Caco-2 (cell line): ENCODE measurements around the gene YDJC. TPM values are rescaled to one million over a fixed set of nuclear protein-coding genes. Genes with fewer than 3 reads are reported as not detected.

ENCODE experiments used
- BruUV-seq: library from RNA; stranded (reverse); fragments of 400-500 nt; replicated peaks from 2 replicates; lab custom pipeline; 2021; lab: Mats Ljungman, UMichigan
- CTCF ChIA-PET: fragments of 300-600 bp; sonication (Branson Sonifier 250); formaldehyde crosslinking; loops from one replicate; lab custom pipeline; 2022; ENCODE audit warnings: antibody characterized with exemption; lab: Charles Lee
- POLR2A ChIA-PET: fragments of 300-600 bp; sonication (Branson Sonifier 250); formaldehyde crosslinking; loops from one replicate; lab custom pipeline; 2022; ENCODE audit warnings: antibody characterized with exemption; lab: Charles Lee
- DNase-seq, 2 experiments: peaks; one replicate each; pipeline versions ENCODE4 v3.0.0 to v3.0.0-alpha.2; 2020 to 2022
- H3K27me3 ChIP-seq: replicated peaks from 2 replicates; pipeline ENCODE4 v1.6.0; 2011; ENCODE audit warnings: low read length; ENCODE audit not compliant: control insufficient read depth, insufficient read depth
- H3K36me3 ChIP-seq: 2 replicates; pipeline ENCODE4 v1.5.1; 2011; ENCODE audit warnings: low read length; ENCODE audit not compliant: control insufficient read depth, insufficient read depth
- H3K4me1 ChIP-seq: fragments of 250-450 bp; sonication (Bioruptor Pico); 2 replicates; pipeline ENCODE4 v1.5.1; 2020; ENCODE audit warnings: mild to moderate bottlenecking
- H3K4me3 ChIP-seq: 2 replicates; pipeline ENCODE4 v1.5.1; 2011; ENCODE audit warnings: low read depth, mild to moderate bottlenecking, control low read depth, low read length
- H3K9me3 ChIP-seq: fragments of 250-450 bp; sonication (Bioruptor Pico); 2 replicates; pipeline ENCODE4 v1.5.1; 2020; ENCODE audit warnings: mild to moderate bottlenecking, moderate library complexity
- H3K27ac Mint-ChIP-seq: one replicate; pipeline ENCODE4 v1.8.0; 2022; ENCODE audit warnings: mixed read lengths; ENCODE audit not compliant: unreplicated experiment
- H3K27me3 Mint-ChIP-seq: one replicate; pipeline ENCODE4 v1.8.0; 2022; ENCODE audit warnings: mixed read lengths; ENCODE audit not compliant: insufficient read depth, unreplicated experiment
- H3K36me3 Mint-ChIP-seq: one replicate; pipeline ENCODE4 v1.8.0; 2022; ENCODE audit warnings: mild to moderate bottlenecking, mixed read lengths; ENCODE audit not compliant: insufficient read depth, unreplicated experiment
- H3K4me1 Mint-ChIP-seq: one replicate; pipeline ENCODE4 v1.8.0; 2022; ENCODE audit warnings: low read depth, mixed read lengths; ENCODE audit not compliant: unreplicated experiment
- H3K4me3 Mint-ChIP-seq: one replicate; pipeline ENCODE4 v1.8.0; 2022; ENCODE audit warnings: mild to moderate bottlenecking, moderate library complexity, mixed read lengths; ENCODE audit not compliant: unreplicated experiment
- H3K9me3 Mint-ChIP-seq: one replicate; pipeline ENCODE4 v1.8.0; 2022; ENCODE audit warnings: mixed read lengths; ENCODE audit not compliant: unreplicated experiment
- CTCF ChIP-seq, 2 experiments: fragments of 200-600 bp in 1 of 2; IDR thresholded peaks; 1 replicate in 1 of 2; 2 replicates in 1 of 2; pipeline versions ENCODE4 v1.5.1 to v1.8.0; 2011 to 2022; ENCODE audit warnings: antibody characterized with exemption in 1 of 2, control low read depth in 1 of 2, inconsistent platforms in 1 of 2, low read depth in 1 of 2, low read length in 1 of 2, mild to moderate bottlenecking in 1 of 2, moderate library complexity in 1 of 2; ENCODE audit not compliant: insufficient read depth in 1 of 2, severe bottlenecking in 1 of 2, unreplicated experiment in 1 of 2
- intact Hi-C: fragments of 100-400 bp; cut with micrococcal nuclease; formaldehyde crosslinking; loops from one replicate; pipeline ENCODE4 v1.10.0; 2022; ENCODE audit not compliant: unreplicated experiment
- total RNA-seq: library from RNA; stranded (reverse); gene quantifications from 2 replicates; pipeline ENCODE4 v1.2.3, GENCODE V29; 2022

Gene YDJC
- total RNA-seq, 1 experiment from 2014 or later: 60.0 TPM

DNA sequence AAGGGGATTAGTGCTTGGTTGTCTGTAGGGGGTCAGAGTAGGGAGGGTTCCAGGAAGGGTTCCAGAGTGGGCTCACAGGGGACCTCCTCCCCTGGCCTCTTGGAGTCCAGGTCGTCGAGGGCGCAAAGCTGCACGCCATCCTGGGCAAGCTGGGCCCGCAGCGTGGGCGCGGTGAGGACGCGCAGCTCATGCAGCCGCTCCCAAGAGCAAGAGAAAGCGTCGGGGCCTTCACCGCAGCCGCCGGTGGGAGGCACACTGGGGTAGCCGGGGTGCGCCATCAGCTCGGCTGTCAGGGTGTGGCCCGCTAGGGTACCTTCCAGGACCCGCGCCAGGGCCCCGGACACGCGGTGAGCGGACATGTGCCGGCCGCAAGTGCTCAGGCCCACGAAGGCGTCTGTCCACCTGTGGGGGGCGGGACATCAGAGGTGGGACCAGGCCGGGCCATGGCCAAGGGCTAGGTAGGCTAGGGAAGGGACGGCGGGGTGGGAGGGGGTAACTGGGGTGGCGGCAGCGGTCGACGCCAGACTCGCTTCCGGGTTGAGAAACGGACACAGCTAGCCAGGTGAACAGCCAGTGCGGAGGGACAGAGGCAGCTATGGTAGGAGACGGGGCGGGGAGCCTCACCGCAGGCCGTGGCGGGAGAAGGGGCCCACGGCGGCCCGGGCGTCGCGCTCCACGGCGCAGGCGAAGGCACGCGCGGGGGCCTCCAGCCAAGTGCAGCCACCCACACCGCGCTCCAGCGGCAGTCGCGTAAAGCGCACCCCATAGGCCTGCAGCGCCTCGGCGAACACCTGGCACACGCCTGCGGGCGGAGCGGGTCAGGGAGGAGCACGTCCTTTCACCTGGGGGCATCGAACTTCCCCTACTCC lies 1.2 kb downstream of the YDJC start:
- Mint-ChIP-seq H3K27ac (peak overlapping the region; percentile 84), H3K36me3 (peaks cover 59% of the 10 kb centered on the region)
- CTCF ChIA-PET: interaction anchor here (0.6 to 6.9 kb wide), 11 partner anchors 9 to 56 kb away, joined by 3 to 179 read pairs (median 5); partner anchors contain the start of gene SDF2L1

DNA sequence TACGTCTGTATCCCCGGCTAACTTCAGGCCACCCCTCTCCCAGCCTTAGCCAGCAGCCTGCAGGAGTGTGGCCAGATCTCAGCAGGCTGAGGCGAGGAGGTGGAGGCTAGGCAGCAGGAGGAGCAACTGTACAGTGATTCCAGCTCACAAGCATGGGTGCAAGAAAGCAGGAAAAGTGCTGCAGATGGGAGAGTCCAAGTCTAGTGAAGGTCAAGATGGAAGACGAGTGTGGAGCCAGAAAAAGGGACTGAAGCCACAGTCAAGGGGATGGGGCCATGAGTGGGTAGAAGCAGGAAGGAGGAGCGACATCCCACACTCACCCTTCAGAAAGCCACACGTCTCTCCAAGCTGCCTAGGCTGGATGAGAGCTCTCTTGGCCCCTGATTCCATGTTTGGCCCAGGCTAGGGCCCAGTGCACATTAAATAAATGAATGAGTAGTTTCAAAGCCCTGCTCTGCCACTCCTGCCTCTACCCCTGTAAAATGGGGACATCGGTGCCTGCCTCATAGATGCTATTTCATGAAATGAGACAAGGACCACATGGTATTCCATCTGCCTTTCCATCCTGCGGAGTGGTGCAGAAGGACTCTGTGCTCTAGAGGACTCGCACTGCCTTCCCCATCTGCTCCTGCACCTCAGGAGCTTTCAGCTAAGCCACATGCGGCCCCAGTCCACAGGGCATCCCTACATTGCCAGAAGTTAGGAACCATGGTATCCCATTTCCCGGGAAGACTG lies 2.9 kb downstream of the YDJC start:
- H3K27me3 ChIP-seq: no peaks in the 10 kb centered on the region
- Mint-ChIP-seq H3K9me3 (no peaks in the 10 kb centered on the region), H3K27me3 (no peaks in the 10 kb centered on the region), H3K4me1 (peaks cover 9% of the 10 kb centered on the region), H3K27ac (no peak overlapping the region), H3K36me3 (peaks cover 77% of the 10 kb centered on the region), H3K4me3 (peak overlapping the region; percentile 79)
- H3K4me3 ChIP-seq: no peak overlapping the region
- H3K4me1 ChIP-seq: peaks cover 5% of the 10 kb centered on the region; the same call in 1 of the 2 replicates
- peaks cover 4% of the 10 kb centered on the region; the same call in 1 of the 2 replicates for H3K36me3 ChIP-seq
- DNase-seq: no peak
- no peak for TF ChIP-seq CTCF (IDR thresholded peaks at IDR 0.05; ENCODE audit: insufficient read depth in 1 of 2, low read depth in 1 of 2, low read length in 1 of 2, severe bottlenecking in 1 of 2, unreplicated experiment in 1 of 2)
- H3K9me3 ChIP-seq: no peaks in the 10 kb centered on the region
- ChIA-PET CTCF (interaction anchor here (0.8 to 6.9 kb wide), 4 partner anchors 15 to 33 kb away, joined by 3 to 179 read pairs (median 20); partner anchors contain the start of gene SDF2L1), POLR2A (interaction anchor here (4.4 kb wide), 1 partner anchor 15 kb away, joined by 81 read pairs; the partner anchor contains the start of gene SDF2L1)
- intact Hi-C loops: no loop called here
- BruUV-seq: no TSS peak

More for the DNA sequence above, 1.2 kb downstream of the YDJC start:
- no peaks in the 10 kb centered on the region for H3K9me3 Mint-ChIP-seq
- no TSS peak for BruUV-seq
- no peaks in the 10 kb centered on the region for H3K27me3 Mint-ChIP-seq
- no peaks in the 10 kb centered on the region for H3K4me1 Mint-ChIP-seq
- Histone ChIP-seq H3K4me3 (peak overlapping the region; percentile 67), H3K36me3 (peaks cover 4% of the 10 kb centered on the region; the same call in 1 of the 2 replicates), H3K4me1 (peaks cover 5% of the 10 kb centered on the region; the same call in 1 of the 2 replicates), H3K9me3 (no peaks in the 10 kb centered on the region), H3K27me3 (no peaks in the 10 kb centered on the region)
- POLR2A ChIA-PET: interaction anchor here (0.6 to 4.4 kb wide), 10 partner anchors 10 to 56 kb away, joined by 3 to 81 read pairs (median 4); partner anchors contain the start of genes PPIL2 and SDF2L1
- DNase-seq: peak in 1 of 2 experiments; percentile 55
- peak overlapping the region; percentile 79 for H3K4me3 Mint-ChIP-seq
- no peak for TF ChIP-seq CTCF (IDR thresholded peaks at IDR 0.05; ENCODE audit: insufficient read depth in 1 of 2, low read depth in 1 of 2, low read length in 1 of 2, severe bottlenecking in 1 of 2, unreplicated experiment in 1 of 2)
- intact Hi-C loops: no loop called here
